Measurements from ENCODE around the gene GPR180. TPM values are rescaled to one million over a fixed set of nuclear protein-coding genes. Genes with fewer than 3 reads are reported as not detected.

GPR180 gene
- total RNA-seq, 4 donors from 2014 or later, result 6.2 to 25.8 (median 12.6) TPM

- no peak for TF ChIP-seq CTCF (IDR thresholded peaks at IDR 0.05; ENCODE audit: low read depth)
Observed at GRCh38 chr13:94559222-94559795, 42.3 kb upstream of the GPR180 start.

GRCh38 chr13:94560116-94560515 is 41.5 kb upstream of the GPR180 start:
- TF ChIP-seq CTCF (IDR thresholded peaks at IDR 0.05; ENCODE audit: low read depth), result no peak

GRCh38 chr13:94561126-94561525 is 40.5 kb upstream of the GPR180 start:
- no peak for TF ChIP-seq CTCF (IDR thresholded peaks at IDR 0.05; ENCODE audit: low read depth)

GRCh38 chr13:94567581-94567980 is 34.1 kb upstream of the GPR180 start:
- TF ChIP-seq CTCF (IDR thresholded peaks at IDR 0.05; ENCODE audit: low read depth), result no peak

- no peak for TF ChIP-seq CTCF (IDR thresholded peaks at IDR 0.05; ENCODE audit: low read depth)
Observed at GRCh38 chr13:94568443-94568842, 33.2 kb upstream of the GPR180 start.

- no peak for TF ChIP-seq CTCF (IDR thresholded peaks at IDR 0.05; ENCODE audit: low read depth)
Observed at GRCh38 chr13:94569615-94570014, 32.0 kb upstream of the GPR180 start.

- TF ChIP-seq CTCF (IDR thresholded peaks at IDR 0.05; ENCODE audit: low read depth), result no peak
Observed at GRCh38 chr13:94579063-94579462, 22.6 kb upstream of the GPR180 start.

Measured in subcutaneous adipose tissue (tissue), 4 donors.